ENCODE data around the gene CMSS1.

DNA sequence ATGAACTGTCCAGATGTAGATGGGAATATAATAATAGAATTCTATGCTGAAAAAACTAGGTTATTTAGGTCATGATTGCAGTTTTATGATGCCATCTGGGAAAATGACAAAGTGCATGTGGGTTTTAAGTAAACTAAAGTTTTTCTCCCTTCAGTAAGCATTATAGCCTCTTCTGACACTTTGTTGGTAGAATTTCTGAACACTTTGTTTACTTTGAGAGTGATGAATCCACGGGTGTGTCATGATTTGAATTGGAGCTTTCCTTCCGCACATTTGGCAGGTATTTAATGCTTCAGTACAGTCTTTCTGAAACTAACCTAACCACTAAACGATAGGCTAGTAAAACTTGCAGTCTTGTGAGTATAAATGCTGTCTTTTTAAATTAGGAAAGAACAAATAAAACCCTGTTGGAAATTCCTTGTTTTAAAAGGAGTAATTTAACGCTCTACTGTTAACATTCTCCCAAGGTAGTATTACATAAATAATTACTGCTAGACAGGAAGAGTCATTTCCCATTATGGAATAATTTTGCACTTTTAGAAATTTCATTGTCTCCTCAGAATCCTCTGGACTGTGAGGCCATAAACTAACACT, 289.7 kb downstream of the CMSS1 start:
- TF ChIP-seq, protein P1, sequence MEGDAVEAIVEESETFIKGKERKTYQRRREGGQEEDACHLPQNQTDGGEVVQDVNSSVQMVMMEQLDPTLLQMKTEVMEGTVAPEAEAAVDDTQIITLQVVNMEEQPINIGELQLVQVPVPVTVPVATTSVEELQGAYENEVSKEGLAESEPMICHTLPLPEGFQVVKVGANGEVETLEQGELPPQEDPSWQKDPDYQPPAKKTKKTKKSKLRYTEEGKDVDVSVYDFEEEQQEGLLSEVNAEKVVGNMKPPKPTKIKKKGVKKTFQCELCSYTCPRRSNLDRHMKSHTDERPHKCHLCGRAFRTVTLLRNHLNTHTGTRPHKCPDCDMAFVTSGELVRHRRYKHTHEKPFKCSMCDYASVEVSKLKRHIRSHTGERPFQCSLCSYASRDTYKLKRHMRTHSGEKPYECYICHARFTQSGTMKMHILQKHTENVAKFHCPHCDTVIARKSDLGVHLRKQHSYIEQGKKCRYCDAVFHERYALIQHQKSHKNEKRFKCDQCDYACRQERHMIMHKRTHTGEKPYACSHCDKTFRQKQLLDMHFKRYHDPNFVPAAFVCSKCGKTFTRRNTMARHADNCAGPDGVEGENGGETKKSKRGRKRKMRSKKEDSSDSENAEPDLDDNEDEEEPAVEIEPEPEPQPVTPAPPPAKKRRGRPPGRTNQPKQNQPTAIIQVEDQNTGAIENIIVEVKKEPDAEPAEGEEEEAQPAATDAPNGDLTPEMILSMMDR (IDR thresholded peaks at IDR 0.05; ENCODE audit: poor library complexity, severe bottlenecking), result no peak
- TF ChIP-seq, protein P2, sequence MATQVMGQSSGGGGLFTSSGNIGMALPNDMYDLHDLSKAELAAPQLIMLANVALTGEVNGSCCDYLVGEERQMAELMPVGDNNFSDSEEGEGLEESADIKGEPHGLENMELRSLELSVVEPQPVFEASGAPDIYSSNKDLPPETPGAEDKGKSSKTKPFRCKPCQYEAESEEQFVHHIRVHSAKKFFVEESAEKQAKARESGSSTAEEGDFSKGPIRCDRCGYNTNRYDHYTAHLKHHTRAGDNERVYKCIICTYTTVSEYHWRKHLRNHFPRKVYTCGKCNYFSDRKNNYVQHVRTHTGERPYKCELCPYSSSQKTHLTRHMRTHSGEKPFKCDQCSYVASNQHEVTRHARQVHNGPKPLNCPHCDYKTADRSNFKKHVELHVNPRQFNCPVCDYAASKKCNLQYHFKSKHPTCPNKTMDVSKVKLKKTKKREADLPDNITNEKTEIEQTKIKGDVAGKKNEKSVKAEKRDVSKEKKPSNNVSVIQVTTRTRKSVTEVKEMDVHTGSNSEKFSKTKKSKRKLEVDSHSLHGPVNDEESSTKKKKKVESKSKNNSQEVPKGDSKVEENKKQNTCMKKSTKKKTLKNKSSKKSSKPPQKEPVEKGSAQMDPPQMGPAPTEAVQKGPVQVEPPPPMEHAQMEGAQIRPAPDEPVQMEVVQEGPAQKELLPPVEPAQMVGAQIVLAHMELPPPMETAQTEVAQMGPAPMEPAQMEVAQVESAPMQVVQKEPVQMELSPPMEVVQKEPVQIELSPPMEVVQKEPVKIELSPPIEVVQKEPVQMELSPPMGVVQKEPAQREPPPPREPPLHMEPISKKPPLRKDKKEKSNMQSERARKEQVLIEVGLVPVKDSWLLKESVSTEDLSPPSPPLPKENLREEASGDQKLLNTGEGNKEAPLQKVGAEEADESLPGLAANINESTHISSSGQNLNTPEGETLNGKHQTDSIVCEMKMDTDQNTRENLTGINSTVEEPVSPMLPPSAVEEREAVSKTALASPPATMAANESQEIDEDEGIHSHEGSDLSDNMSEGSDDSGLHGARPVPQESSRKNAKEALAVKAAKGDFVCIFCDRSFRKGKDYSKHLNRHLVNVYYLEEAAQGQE (IDR thresholded peaks at IDR 0.05; ENCODE audit: borderline replicate concordance), result no peak
- TF ChIP-seq POLR2AphosphoS5 (IDR thresholded peaks at IDR 0.05) (no peak), EZH2 (IDR thresholded peaks at IDR 0.05; ENCODE audit: borderline replicate concordance, insufficient read depth, low read length, poor library complexity, severe bottlenecking) (no peak), TAF1 (IDR thresholded peaks at IDR 0.05; ENCODE audit: low read depth) (no peak), RAD21 (conservative IDR thresholded peaks at IDR 0.05) (no peak), EP300 (conservative IDR thresholded peaks at IDR 0.05; ENCODE audit: poor library complexity, severe bottlenecking) (no peak), MXI1 (conservative IDR thresholded peaks at IDR 0.05; ENCODE audit: poor library complexity, severe bottlenecking) (no peak), SMC3 (conservative IDR thresholded peaks at IDR 0.05; ENCODE audit: poor library complexity) (no peak)
